Mucosa of stomach (tissue), 1 donor: ENCODE measurements around the gene DLGAP3.

Source experiments
- H3K27me3 ChIP-seq: one replicate; pipeline ENCODE4 v1.7.0; 2013; ENCODE audit warnings: mild to moderate bottlenecking, low read length; ENCODE audit not compliant: control insufficient read depth, insufficient read depth
- H3K36me3 ChIP-seq: one replicate; pipeline ENCODE4 v1.7.0; 2013; ENCODE audit warnings: low read length; ENCODE audit not compliant: control insufficient read depth, insufficient read depth
- H3K4me1 ChIP-seq: one replicate; pipeline ENCODE4 v1.7.0; 2013; ENCODE audit warnings: mild to moderate bottlenecking, low read length; ENCODE audit not compliant: control insufficient read depth, insufficient read depth
- H3K4me3 ChIP-seq: one replicate; pipeline ENCODE4 v1.7.0; 2013; ENCODE audit warnings: low read length
- H3K9ac ChIP-seq: one replicate; pipeline ENCODE4 v1.7.0; 2013; ENCODE audit warnings: mild to moderate bottlenecking, low read length, moderate library complexity
- H3K9me3 ChIP-seq: one replicate; pipeline ENCODE4 v1.7.0; 2013; ENCODE audit warnings: mild to moderate bottlenecking, low read length, moderate library complexity; ENCODE audit not compliant: control insufficient read depth
- donor health status: Pancreatic carcinoma.

DLGAP3 gene, protein sequence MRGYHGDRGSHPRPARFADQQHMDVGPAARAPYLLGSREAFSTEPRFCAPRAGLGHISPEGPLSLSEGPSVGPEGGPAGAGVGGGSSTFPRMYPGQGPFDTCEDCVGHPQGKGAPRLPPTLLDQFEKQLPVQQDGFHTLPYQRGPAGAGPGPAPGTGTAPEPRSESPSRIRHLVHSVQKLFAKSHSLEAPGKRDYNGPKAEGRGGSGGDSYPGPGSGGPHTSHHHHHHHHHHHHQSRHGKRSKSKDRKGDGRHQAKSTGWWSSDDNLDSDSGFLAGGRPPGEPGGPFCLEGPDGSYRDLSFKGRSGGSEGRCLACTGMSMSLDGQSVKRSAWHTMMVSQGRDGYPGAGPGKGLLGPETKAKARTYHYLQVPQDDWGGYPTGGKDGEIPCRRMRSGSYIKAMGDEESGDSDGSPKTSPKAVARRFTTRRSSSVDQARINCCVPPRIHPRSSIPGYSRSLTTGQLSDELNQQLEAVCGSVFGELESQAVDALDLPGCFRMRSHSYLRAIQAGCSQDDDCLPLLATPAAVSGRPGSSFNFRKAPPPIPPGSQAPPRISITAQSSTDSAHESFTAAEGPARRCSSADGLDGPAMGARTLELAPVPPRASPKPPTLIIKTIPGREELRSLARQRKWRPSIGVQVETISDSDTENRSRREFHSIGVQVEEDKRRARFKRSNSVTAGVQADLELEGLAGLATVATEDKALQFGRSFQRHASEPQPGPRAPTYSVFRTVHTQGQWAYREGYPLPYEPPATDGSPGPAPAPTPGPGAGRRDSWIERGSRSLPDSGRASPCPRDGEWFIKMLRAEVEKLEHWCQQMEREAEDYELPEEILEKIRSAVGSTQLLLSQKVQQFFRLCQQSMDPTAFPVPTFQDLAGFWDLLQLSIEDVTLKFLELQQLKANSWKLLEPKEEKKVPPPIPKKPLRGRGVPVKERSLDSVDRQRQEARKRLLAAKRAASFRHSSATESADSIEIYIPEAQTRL

GRCh38 chr1:34929497-34929852 is at the start of gene DLGAP3:
Gene DLGAP3 (minus strand): TSS chr1:34929650. CDS start chr1:34905383, 24,267 bp downstream.
- no peaks in the 10 kb centered on the region for H3K4me1 ChIP-seq
- H3K9me3 ChIP-seq, result no peaks in the 10 kb centered on the region
- H3K9ac ChIP-seq, result no peak within 1 kb of the TSS
- H3K4me3 ChIP-seq, result no peak within 1 kb of the TSS
- no peaks in the 10 kb centered on the region for H3K36me3 ChIP-seq
- H3K27me3 ChIP-seq, result peaks cover 62% of the 10 kb centered on the region

GRCh38 chr1:34978921-34979320 is 49.5 kb upstream of the DLGAP3 start:
- no peak overlapping the region for H3K9ac ChIP-seq
- no peaks in the 10 kb centered on the region for H3K27me3 ChIP-seq
- no peaks in the 10 kb centered on the region for H3K36me3 ChIP-seq
- H3K4me3 ChIP-seq, result no peak overlapping the region
- no peaks in the 10 kb centered on the region for H3K9me3 ChIP-seq
- H3K4me1 ChIP-seq, result peaks cover 5% of the 10 kb centered on the region

DNA sequence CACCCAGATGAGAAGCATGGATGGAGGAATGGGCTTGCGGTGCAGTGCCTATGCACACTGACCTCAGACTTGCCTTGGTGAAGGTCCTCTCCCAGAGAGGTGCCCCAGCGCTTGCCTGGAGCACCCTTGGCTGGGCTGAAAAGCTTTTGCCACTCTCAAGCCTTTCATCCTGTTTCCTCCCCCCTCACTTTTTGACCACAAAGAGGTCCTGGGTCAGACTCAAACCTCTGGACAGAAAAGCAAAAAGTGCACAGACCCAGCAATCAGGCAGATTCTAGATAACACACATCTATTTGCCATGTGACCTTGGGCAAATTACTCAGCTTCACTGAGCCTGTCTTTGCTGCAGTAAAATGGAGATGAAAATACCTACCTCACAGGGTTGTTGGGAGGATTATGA is 48.4 kb upstream of the DLGAP3 start:
- H3K4me1 ChIP-seq, result no peaks in the 10 kb centered on the region
- H3K9ac ChIP-seq, result no peak overlapping the region
- no peaks in the 10 kb centered on the region for H3K36me3 ChIP-seq
- no peaks in the 10 kb centered on the region for H3K27me3 ChIP-seq
- no peak overlapping the region for H3K4me3 ChIP-seq
- H3K9me3 ChIP-seq, result no peaks in the 10 kb centered on the region

GRCh38 chr1:34977210-34977471 is 47.7 kb upstream of the DLGAP3 start:
- H3K27me3 ChIP-seq, result no peaks in the 10 kb centered on the region
- H3K9ac ChIP-seq, result no peak overlapping the region
- no peaks in the 10 kb centered on the region for H3K9me3 ChIP-seq
- no peaks in the 10 kb centered on the region for H3K4me1 ChIP-seq
- H3K36me3 ChIP-seq, result no peaks in the 10 kb centered on the region
- no peak overlapping the region for H3K4me3 ChIP-seq

GRCh38 chr1:34976384-34977209 is 47.1 kb upstream of the DLGAP3 start:
- no peak overlapping the region for H3K4me3 ChIP-seq
- no peaks in the 10 kb centered on the region for H3K36me3 ChIP-seq
- no peak overlapping the region for H3K9ac ChIP-seq
- no peaks in the 10 kb centered on the region for H3K4me1 ChIP-seq
- H3K9me3 ChIP-seq, result no peaks in the 10 kb centered on the region
- no peaks in the 10 kb centered on the region for H3K27me3 ChIP-seq

GRCh38 chr1:34975771-34976170 is 46.3 kb upstream of the DLGAP3 start:
- no peaks in the 10 kb centered on the region for H3K27me3 ChIP-seq
- H3K9ac ChIP-seq, result no peak overlapping the region
- H3K4me3 ChIP-seq, result no peak overlapping the region
- H3K4me1 ChIP-seq, result no peaks in the 10 kb centered on the region
- no peaks in the 10 kb centered on the region for H3K36me3 ChIP-seq
- no peaks in the 10 kb centered on the region for H3K9me3 ChIP-seq

- H3K9ac ChIP-seq, result no peak overlapping the region
- H3K4me3 ChIP-seq, result no peak overlapping the region
- no peaks in the 10 kb centered on the region for H3K9me3 ChIP-seq
- H3K4me1 ChIP-seq, result no peaks in the 10 kb centered on the region
- H3K36me3 ChIP-seq, result no peaks in the 10 kb centered on the region
- no peaks in the 10 kb centered on the region for H3K27me3 ChIP-seq
These were observed 45.9 kb upstream of the DLGAP3 start for GRCh38 chr1:34975338-34975737.

DNA sequence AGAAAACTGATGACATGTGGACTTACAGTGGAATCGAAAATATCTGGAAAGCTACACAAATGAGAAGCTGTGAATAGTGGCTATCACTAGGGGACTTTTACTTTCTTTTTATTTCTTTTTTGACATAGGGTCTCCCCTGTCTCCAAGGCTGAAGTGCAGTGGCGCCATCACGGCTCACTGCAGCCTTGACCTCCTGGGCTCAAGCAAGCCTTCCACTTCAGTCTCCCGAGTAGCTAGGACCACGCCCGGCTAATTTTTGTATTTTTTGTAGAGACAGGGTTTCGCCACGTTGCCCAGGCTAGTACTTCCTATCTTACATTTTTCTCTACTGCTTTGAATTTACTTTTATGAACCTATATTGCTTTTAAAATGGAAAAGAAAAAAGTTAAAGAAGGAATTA is 45.2 kb upstream of the DLGAP3 start:
- no peak overlapping the region for H3K4me3 ChIP-seq
- H3K9me3 ChIP-seq, result no peaks in the 10 kb centered on the region
- no peaks in the 10 kb centered on the region for H3K27me3 ChIP-seq
- H3K9ac ChIP-seq, result no peak overlapping the region
- H3K4me1 ChIP-seq, result no peaks in the 10 kb centered on the region
- no peaks in the 10 kb centered on the region for H3K36me3 ChIP-seq

DNA sequence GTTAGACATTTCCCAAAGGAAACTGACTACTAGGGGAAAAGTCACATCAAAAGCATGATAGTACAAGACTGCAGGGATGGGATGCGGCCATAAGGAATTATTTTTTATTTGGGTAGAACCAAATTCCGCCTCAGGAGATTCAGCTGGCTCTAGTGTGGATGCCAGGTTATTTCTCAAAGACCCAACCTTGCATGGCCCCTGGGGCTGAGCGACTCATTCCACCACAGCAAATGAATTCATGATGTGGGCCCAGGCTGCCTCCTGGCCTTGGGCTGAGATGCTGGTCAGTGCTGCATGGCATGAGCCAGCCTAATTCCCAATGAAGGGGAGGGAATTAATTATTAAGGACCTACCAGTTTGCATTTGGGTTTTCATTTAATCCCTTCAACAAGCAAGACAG is 43.9 kb upstream of the DLGAP3 start:
- Histone ChIP-seq H3K36me3 (no peaks in the 10 kb centered on the region), H3K9ac (no peak overlapping the region), H3K27me3 (peaks cover 3% of the 10 kb centered on the region), H3K4me3 (no peak overlapping the region), H3K4me1 (no peaks in the 10 kb centered on the region), H3K9me3 (peaks cover 4% of the 10 kb centered on the region)

DNA sequence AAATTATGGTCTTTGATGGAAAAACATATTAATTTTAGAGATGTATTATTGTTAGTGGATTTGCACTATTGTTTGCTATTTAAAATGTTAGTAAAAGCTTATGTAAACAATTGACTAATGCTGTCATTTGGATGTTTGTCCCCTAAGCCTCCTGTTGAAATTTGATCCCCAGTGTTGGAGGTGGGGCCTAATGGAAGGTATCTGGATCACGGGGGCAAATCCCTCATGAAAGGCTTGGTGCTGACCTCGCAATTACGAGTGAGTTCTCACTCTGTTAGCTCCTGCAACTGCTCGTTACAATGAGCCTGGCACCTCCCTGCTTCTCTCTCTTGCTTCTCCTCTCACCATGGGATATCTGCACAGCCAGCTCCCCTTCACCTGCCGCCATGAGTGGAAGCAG is 41.4 kb upstream of the DLGAP3 start:
- H3K36me3 ChIP-seq, result no peaks in the 10 kb centered on the region
- H3K9me3 ChIP-seq, result peaks cover 4% of the 10 kb centered on the region
- H3K4me3 ChIP-seq, result no peak overlapping the region
- no peak overlapping the region for H3K9ac ChIP-seq
- H3K4me1 ChIP-seq, result no peaks in the 10 kb centered on the region
- H3K27me3 ChIP-seq, result peaks cover 3% of the 10 kb centered on the region

DNA sequence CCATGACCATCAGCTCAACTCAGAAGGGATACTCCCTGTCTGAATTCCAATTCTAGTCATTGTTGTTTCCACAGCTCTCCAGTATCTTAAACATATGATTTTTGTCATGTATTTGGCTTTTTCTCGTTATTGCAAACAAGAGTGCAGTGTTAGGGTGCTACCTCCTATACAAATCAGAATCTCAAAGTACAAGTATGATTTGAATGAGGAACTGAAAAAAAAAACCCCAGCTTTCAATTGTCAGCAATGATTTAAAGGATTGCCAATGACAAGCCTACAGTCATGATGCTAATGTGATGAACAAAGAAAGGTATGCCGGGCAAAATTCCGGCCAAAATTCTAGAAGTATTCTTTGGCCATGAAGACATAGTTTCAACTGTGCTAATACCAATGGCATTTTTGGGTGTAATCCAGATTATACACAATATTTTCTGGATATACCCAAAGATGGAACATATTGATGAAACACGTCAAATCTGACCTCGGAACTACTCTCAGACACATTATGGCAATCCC is 40.8 kb upstream of the DLGAP3 start:
- Histone ChIP-seq H3K9ac (no peak overlapping the region), H3K36me3 (no peaks in the 10 kb centered on the region), H3K9me3 (peaks cover 4% of the 10 kb centered on the region), H3K4me1 (no peaks in the 10 kb centered on the region), H3K27me3 (peaks cover 3% of the 10 kb centered on the region), H3K4me3 (no peak overlapping the region)
